B cell (primary cell): ENCODE data around the gene LIMS2. TPM values are rescaled to one million over a fixed set of nuclear protein-coding genes. Genes with fewer than 3 reads are reported as not detected.

Experiments used
- ATAC-seq: fragments of 200-7000 bp; cut with Tn5 transposase; one replicate; pipeline ENCODE4 v1.10.0; 2021; ENCODE audit warnings: low read depth, mild to moderate bottlenecking, moderate number of reproducible peaks, moderate library complexity
- CTCF ChIA-PET: fragments of 350-600 bp; sonication (Branson Sonifier 250); formaldehyde crosslinking; loops from one replicate; lab custom pipeline; 2021; ENCODE audit warnings: antibody characterized with exemption, inconsistent platforms; lab: Charles Lee
- POLR2A ChIA-PET: fragments of 350-600 bp; sonication (Branson Sonifier 250); formaldehyde crosslinking; loops from one replicate; lab custom pipeline; 2021; ENCODE audit warnings: antibody characterized with exemption; lab: Charles Lee
- DNase-seq: peaks from one replicate; pipeline ENCODE4 v3.0.0; 2013
- H2AFZ ChIP-seq: 2 replicates; pipeline ENCODE4 v1.6.1; 2012; ENCODE audit warnings: mild to moderate bottlenecking, low read depth, low read length; ENCODE audit not compliant: insufficient read depth, poor library complexity, severe bottlenecking
- H3K27ac ChIP-seq, 2 donors: 1 replicate in 1 of 2; 2 replicates in 1 of 2; pipeline ENCODE4 v1.5.1; 2012 to 2013; ENCODE audit warnings: low read length in 2 of 2, mild to moderate bottlenecking in 2 of 2, moderate library complexity in 1 of 2
- H3K27me3 ChIP-seq, 4 experiments: fragments of 200-600 bp in 1 of 4; sonication (generic) in 1 of 4; replicated peaks in 1 of 4; 1 replicate in 2 of 4; 2 replicates in 2 of 4; pipeline versions ENCODE4 v1.6.1 to v1.7.0; 2013 to 2016; ENCODE audit warnings: low read length in 3 of 4, mild to moderate bottlenecking in 2 of 4, mixed read lengths in 1 of 4, moderate library complexity in 1 of 4; ENCODE audit not compliant: insufficient read depth in 4 of 4, control insufficient read depth in 3 of 4; ENCODE audit errors: control extremely low read depth in 1 of 4
- H3K36me3 ChIP-seq, 2 experiments: replicated peaks in 1 of 2; 1 replicate in 1 of 2; 2 replicates in 1 of 2; pipeline versions ENCODE4 v1.6.1 to v1.7.1; 2013; ENCODE audit warnings: low read length in 1 of 2; ENCODE audit not compliant: insufficient read depth in 2 of 2, control insufficient read depth in 1 of 2; ENCODE audit errors: control extremely low read depth in 1 of 2, extremely low read depth in 1 of 2
- H3K4me1 ChIP-seq, 2 donors: fragments of 200-600 bp in 1 of 2; sonication (generic) in 1 of 2; 1 replicate in 1 of 2; 2 replicates in 1 of 2; pipeline versions ENCODE4 v1.5.1 to v1.6.1; 2013 to 2017; ENCODE audit warnings: low read length in 2 of 2; ENCODE audit not compliant: control insufficient read depth in 2 of 2, insufficient read depth in 2 of 2
- H3K4me2 ChIP-seq: replicated peaks from 2 replicates; pipeline ENCODE3; 2012; ENCODE audit warnings: mild to moderate bottlenecking, low read depth, low read length; ENCODE audit not compliant: poor library complexity, severe bottlenecking
- H3K4me3 ChIP-seq, 5 experiments: fragments of 200-600 bp in 1 of 5; sonication (generic) in 1 of 5; 1 replicate in 3 of 5; 2 replicates in 2 of 5; pipeline versions ENCODE4 v1.5.1 to v1.7.0; 2011 to 2016; ENCODE audit warnings: low read length in 4 of 5, mild to moderate bottlenecking in 4 of 5, low read depth in 2 of 5, control low read depth in 1 of 5, moderate library complexity in 1 of 5; ENCODE audit not compliant: insufficient read depth in 1 of 5; ENCODE audit errors: control extremely low read depth in 1 of 5, extremely low read depth in 1 of 5
- H3K79me2 ChIP-seq: fragments of 200-600 bp; sonication (generic); one replicate; pipeline ENCODE4 v1.6.0; 2016; ENCODE audit warnings: low read length; ENCODE audit not compliant: control insufficient read depth, insufficient read depth
- H3K9ac ChIP-seq: fragments of 200-600 bp; sonication (generic); 2 replicates; pipeline ENCODE4 v1.6.1; 2017; ENCODE audit warnings: mild to moderate bottlenecking, low read length, moderate library complexity
- H3K9me3 ChIP-seq, 3 donors: one replicate each; pipeline versions ENCODE4 v1.6.1 to v1.7.1; 2013; ENCODE audit warnings: low read length in 2 of 3; ENCODE audit not compliant: control insufficient read depth in 2 of 3, insufficient read depth in 1 of 3; ENCODE audit errors: control extremely low read depth in 1 of 3
- H4K20me1 ChIP-seq: 2 replicates; pipeline ENCODE4 v1.6.0; 2012; ENCODE audit warnings: mild to moderate bottlenecking, low read length; ENCODE audit not compliant: insufficient read depth, control insufficient read depth, poor library complexity, severe bottlenecking
- H3K27ac Mint-ChIP-seq: one replicate; pipeline ENCODE4 v1.8.0; 2021; ENCODE audit warnings: mixed read lengths
- H3K27me3 Mint-ChIP-seq: one replicate; pipeline ENCODE4 v1.8.0; 2021; ENCODE audit warnings: mixed read lengths
- H3K4me1 Mint-ChIP-seq: one replicate; pipeline ENCODE4 v1.8.0; 2021; ENCODE audit warnings: mixed read lengths
- H3K4me3 Mint-ChIP-seq: one replicate; pipeline ENCODE4 v1.8.0; 2021; ENCODE audit warnings: mixed read lengths
- H3K9me3 Mint-ChIP-seq: one replicate; pipeline ENCODE4 v1.8.0; 2022; ENCODE audit warnings: mixed read lengths; ENCODE audit not compliant: insufficient read depth
- EZH2 ChIP-seq: IDR thresholded peaks from 2 replicates; pipeline ENCODE4 v1.6.1; 2012; ENCODE audit warnings: borderline replicate concordance, low read depth, mild to moderate bottlenecking, moderate library complexity, low read length; ENCODE audit not compliant: insufficient read depth, poor library complexity, severe bottlenecking
- WGBS: methylation state at CpG from one replicate; pipeline ENCODE4 v1.1.5; 2013; ENCODE audit warnings: missing lambda C conversion rate; ENCODE audit not compliant: insufficient coverage; 5-methylcytosine and 5-hydroxymethylcytosine counted together
- intact Hi-C: fragments of 100-400 bp; cut with micrococcal nuclease; formaldehyde crosslinking; loops from one replicate; pipeline ENCODE4 v1.10.0; 2022
- polyA plus RNA-seq: library from polyadenylated mRNA; depleted of rRNA; stranded (reverse); fragments of >200 nt; gene quantifications from 2 replicates; pipeline ENCODE4 v1.2.3, GENCODE V29; 2012
- total RNA-seq, 2 donors: library from RNA; stranded (reverse); fragments of 120-200 nt in 1 of 2; gene quantifications; 1 replicate in 1 of 2; 2 replicates in 1 of 2; pipeline versions ENCODE4 v1.2.3 to v1.2.4, GENCODE V29; 2013 to 2022
- TF ChIP-seq, protein P1 (sequence below): fragments of 200-600 bp; IDR thresholded peaks from one replicate; pipeline ENCODE4 v1.8.0; 2022; ENCODE audit warnings: antibody characterized with exemption, mild to moderate bottlenecking

LIMS2 gene
- total and polyA plus RNA-seq, 2 donors (not counting 1 experiment from before 2014, with no cell fraction given): 6.7 to 32.2 TPM

DNA sequence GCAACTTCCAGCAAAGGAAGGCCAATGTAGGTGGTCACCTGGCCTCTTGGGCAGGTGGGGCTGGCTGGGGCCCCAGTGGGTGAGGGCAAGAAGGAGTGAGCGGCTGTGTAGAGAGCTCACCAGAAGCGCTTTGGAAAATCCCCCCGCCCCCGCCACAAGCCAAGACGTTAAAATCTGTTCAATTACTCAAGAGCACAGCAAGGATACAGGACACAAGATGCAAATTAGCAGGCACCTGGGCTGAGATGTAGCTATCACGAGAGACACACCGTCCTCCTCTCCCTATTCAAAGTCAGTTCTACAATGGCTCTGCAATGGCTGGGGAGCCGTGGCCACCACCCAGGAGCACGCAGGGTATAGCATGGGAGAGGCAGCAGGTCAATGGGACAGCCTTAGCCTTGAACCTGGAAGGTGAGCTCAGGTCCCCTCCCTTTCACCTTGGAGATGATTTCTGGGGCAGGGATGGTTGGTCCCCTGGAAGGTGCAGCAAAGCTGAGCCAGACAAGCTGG, 67.9 kb downstream of the LIMS2 start:
- H3K27me3 ChIP-seq: no peaks in the 10 kb centered on the region
- ATAC-seq (no peak), DNase-seq (no peak)
- no peak for TF ChIP-seq EZH2
- TF ChIP-seq, protein P1, sequence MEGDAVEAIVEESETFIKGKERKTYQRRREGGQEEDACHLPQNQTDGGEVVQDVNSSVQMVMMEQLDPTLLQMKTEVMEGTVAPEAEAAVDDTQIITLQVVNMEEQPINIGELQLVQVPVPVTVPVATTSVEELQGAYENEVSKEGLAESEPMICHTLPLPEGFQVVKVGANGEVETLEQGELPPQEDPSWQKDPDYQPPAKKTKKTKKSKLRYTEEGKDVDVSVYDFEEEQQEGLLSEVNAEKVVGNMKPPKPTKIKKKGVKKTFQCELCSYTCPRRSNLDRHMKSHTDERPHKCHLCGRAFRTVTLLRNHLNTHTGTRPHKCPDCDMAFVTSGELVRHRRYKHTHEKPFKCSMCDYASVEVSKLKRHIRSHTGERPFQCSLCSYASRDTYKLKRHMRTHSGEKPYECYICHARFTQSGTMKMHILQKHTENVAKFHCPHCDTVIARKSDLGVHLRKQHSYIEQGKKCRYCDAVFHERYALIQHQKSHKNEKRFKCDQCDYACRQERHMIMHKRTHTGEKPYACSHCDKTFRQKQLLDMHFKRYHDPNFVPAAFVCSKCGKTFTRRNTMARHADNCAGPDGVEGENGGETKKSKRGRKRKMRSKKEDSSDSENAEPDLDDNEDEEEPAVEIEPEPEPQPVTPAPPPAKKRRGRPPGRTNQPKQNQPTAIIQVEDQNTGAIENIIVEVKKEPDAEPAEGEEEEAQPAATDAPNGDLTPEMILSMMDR: no peak
- Mint-ChIP-seq H3K27ac (no peak overlapping the region), H3K27me3 (no peaks in the 10 kb centered on the region), H3K4me1 (peaks cover 35% of the 10 kb centered on the region), H3K9me3 (peaks cover 3% of the 10 kb centered on the region), H3K4me3 (no peak overlapping the region)
- ChIA-PET POLR2A (interaction anchor here (1.1 kb wide), 1 partner anchor 11 kb away, joined by 8 read pairs; no protein-coding TSS in a partner anchor), CTCF (interaction anchor here (1.4 to 5.8 kb wide), 2 partner anchors 16 to 43 kb away, joined by 9 to 31 read pairs; no protein-coding TSS in a partner anchor)
- H3K4me3 ChIP-seq: no peak overlapping the region
- H3K9ac ChIP-seq: no peak overlapping the region
- no peaks in the 10 kb centered on the region for H3K36me3 ChIP-seq
- H2AFZ ChIP-seq: no peak overlapping the region
- peaks cover 5 to 25% of the 10 kb centered on the region in 2 donors for H3K4me1 ChIP-seq
- H4K20me1 ChIP-seq: no peaks in the 10 kb centered on the region
- no peaks in the 10 kb centered on the region for H3K79me2 ChIP-seq
- intact Hi-C loops: no loop called here
- no peak overlapping the region for H3K4me2 ChIP-seq
- H3K27ac ChIP-seq: no peak overlapping the region
- 86% methylated on average over 6 of the region's 9 CpGs for WGBS
- H3K9me3 ChIP-seq: peaks cover 3 to 23% (median 5%) of the 10 kb centered on the region in 3 donors

DNA sequence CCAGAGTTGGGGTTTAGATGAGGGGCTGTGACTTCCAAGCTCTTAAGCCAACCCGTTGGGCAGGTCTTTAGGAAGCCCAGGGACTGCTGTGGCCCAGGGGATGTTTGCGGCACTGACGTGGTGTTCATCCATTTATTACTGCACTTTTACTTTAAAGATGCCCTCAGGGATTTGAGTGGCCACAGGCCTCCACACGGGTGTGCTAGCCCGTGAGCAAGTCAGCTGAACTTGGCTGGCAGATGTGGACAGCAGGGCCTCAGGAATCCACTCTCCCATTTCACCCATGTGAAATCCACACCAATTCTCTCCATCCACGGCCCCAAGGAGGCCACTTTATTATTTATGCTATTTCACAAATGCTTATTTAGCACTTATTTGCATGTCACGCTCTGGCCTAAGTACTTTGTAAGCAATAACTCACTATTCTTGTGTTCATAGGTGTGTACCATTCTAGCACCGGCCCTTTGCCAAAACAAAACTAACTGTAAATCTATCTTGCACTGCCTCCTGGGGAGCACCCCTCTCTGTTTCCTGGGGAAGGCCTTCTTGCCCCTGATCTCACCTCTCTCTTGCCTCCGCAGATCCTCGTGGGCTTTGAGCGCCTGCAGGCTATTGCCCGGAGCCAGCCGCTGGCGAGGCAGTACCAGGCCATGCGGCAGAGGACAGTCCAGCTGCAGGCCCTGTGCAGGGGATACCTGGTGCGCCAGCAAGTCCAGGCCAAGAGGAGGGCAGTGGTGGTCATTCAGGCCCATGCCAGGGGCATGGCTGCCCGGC, 68.5 kb downstream of the LIMS2 start:
- Mint-ChIP-seq H3K27me3 (no peaks in the 10 kb centered on the region), H3K4me3 (peak overlapping the region; percentile 7)
- POLR2A ChIA-PET: no interaction called here

More for the DNA sequence above, 68.5 kb downstream of the LIMS2 start:
- H3K79me2 ChIP-seq: no peaks in the 10 kb centered on the region
- H3K27ac ChIP-seq: no peak overlapping the region
- H3K27me3 ChIP-seq: no peaks in the 10 kb centered on the region
- WGBS: 83% methylated on average over 16 of the region's 17 CpGs
- peaks cover 5 to 25% of the 10 kb centered on the region in 2 donors for H3K4me1 ChIP-seq
- H3K4me2 ChIP-seq: no peak overlapping the region
- Mint-ChIP-seq H3K27ac (no peak overlapping the region), H3K4me1 (peaks cover 35% of the 10 kb centered on the region), H3K9me3 (peaks cover 3% of the 10 kb centered on the region)
- peaks cover 4 to 20% (median 7%) of the 10 kb centered on the region in 3 donors for H3K9me3 ChIP-seq
- ATAC-seq (no peak), DNase-seq (no peak)
- H3K36me3 ChIP-seq: no peaks in the 10 kb centered on the region
- CTCF ChIA-PET: interaction anchor here (1.4 to 5.8 kb wide), 3 partner anchors 16 to 43 kb away, joined by 9 to 31 read pairs (median 16); no protein-coding TSS in a partner anchor
- intact Hi-C loops: no loop called here
- no peak overlapping the region for H2AFZ ChIP-seq
- TF ChIP-seq, protein P1: no peak
- no peak for TF ChIP-seq EZH2
- H3K4me3 ChIP-seq: no peak overlapping the region
- H4K20me1 ChIP-seq: no peaks in the 10 kb centered on the region
- H3K9ac ChIP-seq: no peak overlapping the region
